Stimulated activated CD4-positive, alpha-beta T cell treated with anti-CD3 and anti-CD28 coated beads, Interleukin-2, amount 100 ng/mL, for 24 hours (primary cell): Measurements from ENCODE around the gene CISTR.
"Not testable (repeated sequence)": the region's sequence is repeated elsewhere in the genome, so short reads cannot be mapped to it uniquely, and the experiment has no call there.

Experiments
- DNase-seq, 2 donors: peaks; one replicate each; pipeline ENCODE4 v3.0.0-alpha.2; 2020

The CISTR gene

DNA sequence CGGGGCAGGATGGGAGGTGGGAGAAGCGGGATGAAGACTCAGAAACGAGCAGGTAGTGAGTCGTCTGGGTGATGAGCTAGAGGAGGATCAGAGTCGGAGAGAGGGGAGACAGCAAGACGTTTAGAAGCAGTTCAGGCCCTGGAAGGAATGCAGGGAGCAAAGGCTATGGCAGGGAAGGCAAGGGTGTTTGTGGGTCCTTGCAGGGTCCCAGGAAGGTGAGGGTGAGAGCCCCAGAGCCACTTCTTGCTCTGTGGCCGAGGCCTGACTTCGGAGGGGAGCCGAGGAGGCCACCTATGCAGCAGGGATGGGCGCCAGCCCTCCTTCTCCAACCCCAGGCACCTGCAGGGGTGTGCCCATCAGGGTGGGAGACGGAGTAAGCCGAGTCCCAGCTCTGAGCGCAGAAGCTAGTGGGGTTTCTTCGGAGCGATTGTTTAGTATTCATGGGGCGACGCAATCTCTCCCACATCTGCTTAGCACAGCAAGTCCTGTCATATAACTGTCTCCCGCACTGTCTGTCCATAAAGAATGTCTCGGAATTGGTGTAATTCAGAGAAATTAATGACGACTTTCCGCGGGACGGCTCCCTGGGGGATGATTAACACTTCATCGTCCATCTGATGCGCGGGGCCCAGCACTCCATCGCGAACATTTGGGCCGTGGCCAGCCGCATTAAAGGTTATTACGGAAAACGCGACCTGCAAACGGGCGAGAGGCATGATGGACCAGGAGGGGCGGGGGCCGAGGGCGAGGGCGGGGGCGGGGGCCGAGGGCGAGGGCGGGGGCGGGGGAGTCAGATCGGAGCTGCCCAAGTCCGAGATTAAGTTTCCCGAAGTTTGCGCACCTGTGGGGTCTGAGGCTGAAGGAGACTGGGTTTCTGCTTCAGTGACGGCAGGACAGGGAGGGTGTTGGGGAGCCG is 12.3 kb downstream of the CISTR start:
- DNase-seq = no peak

GRCh38 chr12:53738406-53739213 is 13.2 kb downstream of the CISTR start:
- peak; percentile 52 to 53 for DNase-seq

DNA sequence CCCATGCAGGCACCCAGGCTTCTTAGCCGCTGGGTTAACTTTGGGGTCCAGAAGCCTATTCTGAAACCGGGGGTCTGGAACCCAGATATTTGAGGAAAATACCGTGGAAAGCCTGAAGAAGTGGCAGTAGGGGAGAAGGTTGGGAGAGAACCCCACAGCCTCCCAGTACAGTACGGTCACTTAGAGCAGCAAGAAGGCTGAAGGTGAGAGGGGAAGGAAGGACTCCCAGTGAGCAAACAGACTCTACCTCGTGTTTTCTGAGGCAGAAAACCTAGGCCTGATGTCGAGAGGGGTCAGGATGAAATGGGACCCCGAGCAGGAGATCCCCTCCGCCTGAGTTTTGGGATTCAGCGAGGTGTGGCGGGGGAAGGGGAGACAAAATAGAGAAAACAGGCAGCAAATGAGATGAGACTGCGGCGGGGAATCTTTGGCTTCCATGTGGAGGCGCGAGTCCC is 13.8 kb downstream of the CISTR start:
- DNase-seq = no peak

- no peak for DNase-seq
Measured at GRCh38 chr12:53737093-53737808, 14.5 kb downstream of the CISTR start.

DNA sequence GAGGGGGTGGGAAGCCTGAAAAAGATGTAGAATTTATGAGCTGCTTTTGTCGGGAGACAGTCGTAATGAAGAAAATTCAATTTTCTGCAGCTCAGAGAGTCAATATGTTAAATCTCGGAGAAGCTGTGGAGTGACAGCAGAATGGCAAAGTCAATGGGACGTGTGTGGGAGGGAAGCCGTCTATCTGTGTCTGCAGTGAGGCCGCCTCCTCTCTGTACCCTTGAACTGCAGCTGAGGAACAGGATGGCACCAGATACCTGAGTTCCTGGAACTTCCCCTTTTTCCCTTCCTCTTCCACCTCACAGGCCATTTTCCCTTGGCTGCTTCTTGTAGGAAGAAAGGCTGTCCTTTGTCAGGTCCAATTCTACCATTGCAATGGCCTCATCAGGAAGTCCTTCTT is 15.2 kb downstream of the CISTR start:
- no peak for DNase-seq

GRCh38 chr12:53735556-53735955 is 16.2 kb downstream of the CISTR start:
- no peak for DNase-seq

DNA sequence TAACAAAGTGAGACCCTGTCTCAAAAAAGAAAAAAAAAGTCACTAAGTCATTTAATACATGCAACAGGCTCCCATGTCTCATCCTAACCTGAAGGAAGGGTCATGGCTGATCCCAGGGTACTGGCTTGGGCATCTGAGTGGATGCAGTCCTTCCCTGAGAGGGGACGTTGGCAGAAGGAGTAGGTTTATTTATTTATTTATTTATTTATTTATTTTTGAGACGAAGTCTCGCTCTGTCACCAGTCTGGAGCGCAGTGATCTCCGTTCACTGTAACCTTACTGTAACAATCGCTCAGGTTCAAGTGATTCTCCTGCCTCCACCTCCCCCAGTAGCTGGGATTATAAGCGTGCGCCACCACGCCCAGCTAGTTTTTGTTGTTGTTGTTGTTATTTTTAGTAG is 17.4 kb downstream of the CISTR start:
- no peak for DNase-seq

DNA sequence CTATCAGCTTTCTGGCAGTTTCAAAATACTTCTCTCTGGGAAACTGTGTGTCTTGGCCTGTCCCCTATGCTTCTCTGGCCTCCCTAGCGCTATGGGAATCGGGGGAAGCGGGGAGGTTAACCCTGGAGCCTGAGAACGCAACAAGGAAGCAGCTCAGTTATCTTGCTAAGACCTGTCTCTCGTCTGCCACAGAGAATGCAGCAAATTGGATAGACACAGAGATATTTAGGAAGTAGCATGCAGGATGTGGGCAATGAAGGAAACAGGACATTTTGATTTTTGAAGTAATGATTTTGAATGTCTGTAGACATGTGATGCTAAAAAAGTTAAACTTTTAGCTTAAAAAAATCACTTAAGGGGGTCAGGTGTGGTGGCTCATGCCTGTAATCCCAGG is 18.0 kb downstream of the CISTR start:
- no peak for DNase-seq

- DNase-seq = no peak
Measured at GRCh38 chr12:53733051-53733806, 18.6 kb downstream of the CISTR start.

- no peak for DNase-seq
Measured at GRCh38 chr12:53729644-53730043, 22.1 kb downstream of the CISTR start.

DNA sequence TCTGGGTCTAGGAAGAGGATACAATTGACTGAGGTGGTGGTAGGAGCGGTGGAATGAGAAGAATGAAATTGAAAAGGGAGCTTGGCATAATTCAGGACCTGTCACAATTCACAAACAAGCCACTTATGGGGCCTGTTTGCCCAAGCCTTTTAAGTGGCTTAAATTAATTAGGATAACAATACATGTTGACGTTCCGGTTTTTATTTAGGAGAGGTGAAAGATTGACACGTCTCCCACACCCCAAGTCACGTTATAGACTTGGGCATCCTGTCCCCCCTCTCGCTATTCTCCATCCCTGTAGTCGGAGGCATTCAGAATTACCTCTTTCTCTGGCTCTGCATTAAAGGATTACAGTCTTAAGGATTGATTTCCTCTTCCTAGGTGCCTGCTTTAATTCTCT is 23.6 kb downstream of the CISTR start:
- DNase-seq = no peak

GRCh38 chr12:53727310-53728041 is 24.3 kb downstream of the CISTR start, which contains the start of gene CALCOCO1:
CALCOCO1 (minus strand) TSS chr12:53727452; CDS start chr12:53725242, 2,210 bp downstream.
- DNase-seq = peak; percentile 95 to 96

- no peak for DNase-seq
Measured at GRCh38 chr12:53726946-53727309, 24.9 kb downstream of the CISTR start.

DNA sequence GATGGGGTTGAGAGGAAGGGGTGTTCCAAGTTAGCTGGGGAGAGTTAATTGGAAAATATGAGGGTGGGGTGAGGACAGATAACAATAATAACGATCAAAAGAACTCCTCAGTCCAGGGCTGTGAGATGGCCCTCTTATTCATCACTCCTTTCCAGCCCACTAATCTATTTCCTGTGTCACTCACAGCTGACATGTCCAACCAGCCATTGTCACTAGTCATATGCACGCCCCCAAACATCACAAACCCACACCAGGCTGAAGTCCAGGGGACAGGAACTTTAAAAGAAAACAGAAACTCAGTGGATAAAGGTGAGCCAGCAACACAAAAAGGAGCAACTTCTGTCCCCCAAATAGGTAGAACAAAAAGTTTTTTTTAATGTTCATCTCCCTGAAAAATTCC is 25.4 kb downstream of the CISTR start:
- DNase-seq = no peak

- no peak for DNase-seq
Measured at GRCh38 chr12:53725824-53726223, 26.0 kb downstream of the CISTR start.

DNA sequence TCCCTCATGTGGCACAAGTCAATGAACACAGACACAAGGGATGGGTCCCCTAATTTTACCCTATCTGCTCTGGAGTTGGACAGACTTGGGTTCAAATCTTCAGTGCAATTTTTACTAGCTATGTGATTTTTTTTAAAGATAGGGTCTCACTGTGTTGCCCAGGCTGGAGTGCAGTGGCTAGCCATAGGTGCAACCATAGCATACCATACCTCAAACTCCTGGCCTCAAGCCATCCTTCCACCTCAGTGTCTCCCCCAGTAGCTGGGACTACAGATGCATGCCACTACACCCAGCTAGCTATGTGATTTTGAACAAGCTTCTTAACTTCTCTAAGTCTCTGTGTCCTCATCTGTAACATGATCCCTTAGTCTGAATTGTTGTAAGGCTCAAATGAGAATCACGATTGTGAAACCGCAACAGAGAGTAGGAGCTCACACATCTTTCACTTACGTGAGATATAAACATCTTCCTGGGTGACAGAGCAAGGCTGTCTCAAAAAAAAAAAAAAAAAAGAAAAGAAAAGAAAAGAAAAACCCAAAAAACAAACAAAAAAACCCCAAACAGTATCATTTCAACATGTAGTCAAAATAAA is 29.2 kb downstream of the CISTR start:
- DNase-seq = no peak

DNA sequence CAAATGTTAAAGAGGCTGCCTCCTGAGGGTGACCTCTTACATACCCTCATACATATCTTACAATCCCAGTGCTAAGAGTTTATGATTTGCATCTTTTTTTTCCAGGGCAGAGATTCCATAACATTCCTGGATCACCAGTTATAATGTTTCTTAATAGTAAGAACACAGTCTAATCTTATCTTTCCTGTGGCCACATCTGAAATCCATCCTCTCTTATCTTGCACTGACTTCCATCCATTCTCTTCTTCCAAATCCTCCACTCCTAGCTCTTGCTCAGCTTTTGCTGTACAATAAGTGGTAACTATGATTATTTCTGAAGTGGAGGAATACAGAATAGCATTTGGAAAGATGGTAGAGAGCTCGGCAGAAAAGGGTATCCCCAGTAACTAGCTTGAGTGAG is 30.8 kb downstream of the CISTR start:
- DNase-seq = no peak

- no peak for DNase-seq
Measured at GRCh38 chr12:53719649-53720048, 32.1 kb downstream of the CISTR start.

GRCh38 chr12:53718567-53718966 is 33.2 kb downstream of the CISTR start:
- not testable (repeated sequence) for DNase-seq

DNA sequence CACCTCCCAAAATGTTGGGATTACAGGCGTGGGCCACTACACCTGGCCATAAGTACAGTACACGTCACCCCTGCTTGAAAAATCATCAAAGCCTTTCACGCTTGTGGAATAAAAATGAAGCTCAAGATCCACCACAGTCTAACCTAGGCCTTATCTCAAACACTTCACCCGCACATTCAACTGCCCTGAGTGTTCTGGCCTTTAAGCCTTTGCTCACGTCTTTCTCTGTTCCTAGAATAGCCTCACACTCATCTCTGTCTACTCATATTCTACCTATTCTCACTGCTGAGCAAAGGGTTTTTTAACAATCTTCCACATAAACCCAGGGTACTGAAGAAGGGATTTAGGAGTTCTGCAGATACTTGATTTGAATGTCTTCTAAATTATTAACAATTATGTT is 34.5 kb downstream of the CISTR start:
- DNase-seq = no peak

DNA sequence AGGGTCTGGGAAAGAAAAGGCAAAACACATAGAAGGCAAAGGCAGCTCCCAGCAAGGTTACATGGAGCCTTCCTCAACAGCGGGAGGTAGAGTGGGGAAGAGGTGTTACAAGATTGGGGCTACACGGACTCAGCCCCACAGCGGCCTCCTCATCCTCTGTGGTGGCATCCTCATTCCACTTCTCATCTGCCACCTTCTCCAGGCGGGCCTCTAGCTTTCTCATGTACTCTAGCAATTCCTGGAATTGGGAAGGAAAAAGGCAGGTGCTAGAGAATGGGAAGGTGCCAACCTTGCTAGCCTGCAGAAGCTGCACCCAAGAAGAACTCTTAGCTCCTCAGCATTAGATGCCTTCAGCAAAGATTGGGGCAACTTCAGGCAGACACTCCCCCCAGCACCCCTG is 37.8 kb downstream of the CISTR start:
- no peak for DNase-seq
